ENCODE measurements around the gene IRAK4. TPM values are rescaled to one million over a fixed set of nuclear protein-coding genes. Genes with fewer than 3 reads are reported as not detected.

The IRAK4 gene
- 4.5 and 5.7 TPM in 2 replicates for total RNA-seq (2014; rRNA removed; shearing (Covaris generic))

DNA sequence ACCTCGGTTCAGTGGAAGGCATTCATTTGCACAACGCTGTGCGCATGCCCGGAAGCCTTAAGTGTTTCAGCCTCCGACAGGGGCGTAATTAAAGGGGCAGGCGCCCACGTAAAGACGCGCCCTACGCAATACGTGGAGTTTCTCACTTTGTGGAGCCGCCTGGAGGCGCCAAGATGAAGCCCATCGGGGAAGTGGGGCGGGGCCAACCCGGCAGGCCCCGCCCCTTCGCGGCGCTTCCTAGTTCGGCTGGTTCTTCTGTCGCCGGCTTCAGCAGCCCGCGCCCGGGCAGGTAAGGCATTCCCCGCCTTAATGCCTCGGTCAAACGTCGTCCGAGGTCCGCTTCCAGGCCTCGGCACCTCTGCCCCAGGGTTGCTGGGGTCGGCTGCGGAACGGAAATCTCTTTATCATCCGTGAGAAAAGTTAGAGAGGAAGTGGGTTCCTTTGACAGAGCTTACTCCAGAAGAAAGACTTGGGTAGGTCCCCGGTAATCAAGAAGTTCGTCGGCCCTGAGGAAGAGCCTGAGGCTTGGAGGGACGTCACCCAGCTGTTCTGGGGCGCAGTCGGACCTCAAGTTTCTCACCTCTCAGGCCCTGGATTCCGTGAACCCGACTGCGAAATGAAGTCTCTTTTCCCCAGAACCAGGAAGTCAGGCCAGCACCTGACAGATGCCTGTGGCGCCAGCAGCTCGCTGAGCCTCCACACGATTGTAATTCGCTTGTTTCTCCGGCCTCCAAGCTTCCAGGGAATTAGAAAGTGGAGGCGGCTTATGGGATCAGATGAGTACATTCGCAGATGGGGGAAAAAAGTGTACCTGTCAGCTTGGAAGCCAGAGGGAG lies at the start of gene IRAK4, which contains the start of gene PUS7L:
IRAK4 (plus strand) TSS at position 224 of the 836 bp plus-strand sequence. CDS start 9,161 bp downstream, outside the sequence.
PUS7L (minus strand) TSS at position 63 of the 836 bp plus-strand sequence. CDS start 3,545 bp downstream, outside the sequence.
- DNase-seq, result peak; percentile 79
- no peaks in the 10 kb centered on the region for H3K36me3 ChIP-seq (replicated peaks; ENCODE audit: control insufficient read depth, insufficient read depth, low read length)
- H3K27me3 ChIP-seq (ENCODE audit: control insufficient read depth, insufficient read depth, low read length), result no peaks in the 10 kb centered on the region
- H3K4me3 ChIP-seq (ENCODE audit: insufficient read depth, low read depth, low read length), result peak within 1 kb of the TSS; percentile 61

GRCh38 chr12:43711348-43711747 lies 47.4 kb upstream of the IRAK4 start:
- H3K4me3 ChIP-seq (ENCODE audit: insufficient read depth, low read depth, low read length), result no peak overlapping the region
- no peak for DNase-seq
- no peaks in the 10 kb centered on the region for H3K36me3 ChIP-seq (replicated peaks; ENCODE audit: control insufficient read depth, insufficient read depth, low read length)
- H3K27me3 ChIP-seq (ENCODE audit: control insufficient read depth, insufficient read depth, low read length), result no peaks in the 10 kb centered on the region

GRCh38 chr12:43722621-43723020 lies 36.1 kb upstream of the IRAK4 start:
- H3K27me3 ChIP-seq (ENCODE audit: control insufficient read depth, insufficient read depth, low read length), result no peaks in the 10 kb centered on the region
- DNase-seq, result no peak
- H3K36me3 ChIP-seq (replicated peaks; ENCODE audit: control insufficient read depth, insufficient read depth, low read length), result no peaks in the 10 kb centered on the region
- no peak overlapping the region for H3K4me3 ChIP-seq (ENCODE audit: insufficient read depth, low read depth, low read length)

- H3K36me3 ChIP-seq (replicated peaks; ENCODE audit: control insufficient read depth, insufficient read depth, low read length), result no peaks in the 10 kb centered on the region
- no peaks in the 10 kb centered on the region for H3K27me3 ChIP-seq (ENCODE audit: control insufficient read depth, insufficient read depth, low read length)
- DNase-seq, result no peak
- H3K4me3 ChIP-seq (ENCODE audit: insufficient read depth, low read depth, low read length), result no peak overlapping the region
Measured at GRCh38 chr12:43723134-43723533, 35.6 kb upstream of the IRAK4 start.

DNA sequence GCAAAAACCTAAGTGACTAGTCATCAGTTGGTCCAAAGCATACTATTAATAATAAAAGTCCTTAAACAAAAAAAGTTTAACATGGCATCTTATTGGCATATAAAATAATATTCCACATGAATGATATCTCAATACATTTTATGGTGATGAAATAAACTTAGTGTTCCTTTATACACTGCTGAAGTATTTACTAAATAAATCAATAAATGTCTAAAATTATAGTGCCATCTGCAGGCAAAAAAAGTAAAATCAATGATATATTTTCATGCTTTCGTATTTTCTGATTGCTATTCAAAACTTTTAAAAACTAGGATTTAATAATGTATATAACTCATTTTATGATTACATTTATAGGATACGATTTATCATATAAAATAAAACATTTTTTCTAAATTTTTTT lies 30.6 kb upstream of the IRAK4 start:
- Histone ChIP-seq H3K4me3 (ENCODE audit: insufficient read depth, low read depth, low read length) (no peak overlapping the region), H3K27me3 (ENCODE audit: control insufficient read depth, insufficient read depth, low read length) (no peaks in the 10 kb centered on the region), H3K36me3 (replicated peaks; ENCODE audit: control insufficient read depth, insufficient read depth, low read length) (no peaks in the 10 kb centered on the region)
- no peak for DNase-seq

GRCh38 chr12:43728698-43729097 lies 30.1 kb upstream of the IRAK4 start:
- H3K4me3 ChIP-seq (ENCODE audit: insufficient read depth, low read depth, low read length), result no peak overlapping the region
- no peaks in the 10 kb centered on the region for H3K27me3 ChIP-seq (ENCODE audit: control insufficient read depth, insufficient read depth, low read length)
- DNase-seq, result no peak
- no peaks in the 10 kb centered on the region for H3K36me3 ChIP-seq (replicated peaks; ENCODE audit: control insufficient read depth, insufficient read depth, low read length)

DNA sequence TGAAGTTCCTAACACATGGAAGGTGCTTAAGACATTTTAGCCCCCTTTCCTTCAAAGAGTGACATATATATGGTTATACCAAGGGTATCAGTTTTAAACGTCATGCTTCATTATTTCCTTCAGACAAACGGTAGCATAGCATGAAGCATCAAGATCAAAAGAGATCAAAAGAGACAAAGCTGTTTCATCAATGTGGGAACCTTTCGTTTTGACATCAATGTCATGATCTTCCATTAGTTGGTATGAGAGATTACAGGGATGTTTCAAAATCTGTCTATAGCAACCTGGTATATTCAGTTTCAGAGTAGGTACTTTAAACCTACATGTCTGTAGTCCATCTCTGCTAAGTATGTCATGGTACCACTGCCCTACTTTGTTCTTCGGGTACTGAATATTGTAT lies 28.5 kb upstream of the IRAK4 start:
- no peak for DNase-seq
- Histone ChIP-seq H3K4me3 (ENCODE audit: insufficient read depth, low read depth, low read length) (no peak overlapping the region), H3K27me3 (ENCODE audit: control insufficient read depth, insufficient read depth, low read length) (no peaks in the 10 kb centered on the region), H3K36me3 (replicated peaks; ENCODE audit: control insufficient read depth, insufficient read depth, low read length) (no peaks in the 10 kb centered on the region)

DNA sequence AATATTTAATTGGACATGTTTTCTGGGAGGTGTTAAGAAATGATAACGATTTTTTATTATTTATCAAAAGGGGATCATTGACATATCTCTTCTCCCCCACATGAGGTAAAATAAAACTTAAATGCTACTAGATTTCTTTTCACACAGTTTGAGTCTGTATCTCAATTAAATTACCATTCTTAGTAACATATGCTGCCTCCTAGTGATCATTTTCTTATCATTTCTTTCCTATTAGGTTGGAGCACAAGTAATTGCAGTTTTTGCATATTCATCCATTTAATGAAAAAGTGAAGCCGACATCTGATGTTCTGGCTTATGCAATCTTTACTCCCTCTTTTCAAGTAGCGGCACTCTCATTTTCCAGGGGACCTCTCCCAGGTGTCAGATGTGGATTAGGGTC lies 25.1 kb upstream of the IRAK4 start:
- no peak for DNase-seq
- no peaks in the 10 kb centered on the region for H3K27me3 ChIP-seq (ENCODE audit: control insufficient read depth, insufficient read depth, low read length)
- H3K36me3 ChIP-seq (replicated peaks; ENCODE audit: control insufficient read depth, insufficient read depth, low read length), result no peaks in the 10 kb centered on the region; the same call in 1 of the 2 replicates
- no peak overlapping the region for H3K4me3 ChIP-seq (ENCODE audit: insufficient read depth, low read depth, low read length)

DNA sequence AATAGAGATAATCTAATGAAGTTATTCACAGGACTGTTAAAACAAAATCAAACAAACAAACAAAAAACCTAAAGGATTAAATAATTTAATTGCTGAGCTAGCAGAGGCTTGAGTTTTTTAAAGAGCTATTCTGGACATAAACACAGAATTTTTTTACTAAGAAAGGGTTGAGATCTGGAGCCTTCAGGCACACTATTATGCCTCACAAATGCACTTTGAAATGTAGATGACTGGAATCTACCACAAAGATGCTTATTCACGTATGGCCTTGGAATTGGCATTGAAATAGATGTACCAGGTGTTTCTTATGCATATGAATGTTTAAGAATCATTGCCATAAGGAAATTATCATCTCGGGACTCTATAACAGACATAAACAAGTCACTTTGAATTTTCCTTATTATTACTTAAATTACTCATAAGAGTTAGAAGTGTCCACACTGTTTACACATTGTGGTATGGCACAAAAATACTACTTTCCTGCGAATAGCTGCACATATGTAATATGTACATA lies 21.8 kb upstream of the IRAK4 start:
- no peaks in the 10 kb centered on the region; the same call in 1 of the 2 replicates for H3K36me3 ChIP-seq (replicated peaks; ENCODE audit: control insufficient read depth, insufficient read depth, low read length)
- no peak for DNase-seq
- no peak overlapping the region for H3K4me3 ChIP-seq (ENCODE audit: insufficient read depth, low read depth, low read length)
- H3K27me3 ChIP-seq (ENCODE audit: control insufficient read depth, insufficient read depth, low read length), result no peaks in the 10 kb centered on the region

DNA sequence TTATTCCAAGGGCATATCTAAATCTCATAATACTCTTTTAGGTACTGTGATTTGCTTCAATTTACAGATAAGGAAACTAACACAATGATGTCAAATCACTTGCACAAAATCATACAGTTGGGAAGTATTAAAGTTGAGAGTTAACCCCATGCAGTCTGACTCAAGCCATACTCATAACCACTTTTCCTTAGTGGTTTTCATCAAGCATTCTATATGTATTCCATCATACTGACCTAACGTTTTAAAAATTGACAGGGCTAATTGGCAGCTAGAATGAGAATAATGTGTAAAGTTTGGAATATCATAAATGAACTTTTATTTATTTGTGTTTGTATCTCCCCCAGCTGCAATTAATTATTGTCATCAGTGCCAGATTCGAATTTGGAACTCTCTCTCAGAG lies 21.1 kb upstream of the IRAK4 start:
- H3K27me3 ChIP-seq (ENCODE audit: control insufficient read depth, insufficient read depth, low read length), result no peaks in the 10 kb centered on the region

DNA sequence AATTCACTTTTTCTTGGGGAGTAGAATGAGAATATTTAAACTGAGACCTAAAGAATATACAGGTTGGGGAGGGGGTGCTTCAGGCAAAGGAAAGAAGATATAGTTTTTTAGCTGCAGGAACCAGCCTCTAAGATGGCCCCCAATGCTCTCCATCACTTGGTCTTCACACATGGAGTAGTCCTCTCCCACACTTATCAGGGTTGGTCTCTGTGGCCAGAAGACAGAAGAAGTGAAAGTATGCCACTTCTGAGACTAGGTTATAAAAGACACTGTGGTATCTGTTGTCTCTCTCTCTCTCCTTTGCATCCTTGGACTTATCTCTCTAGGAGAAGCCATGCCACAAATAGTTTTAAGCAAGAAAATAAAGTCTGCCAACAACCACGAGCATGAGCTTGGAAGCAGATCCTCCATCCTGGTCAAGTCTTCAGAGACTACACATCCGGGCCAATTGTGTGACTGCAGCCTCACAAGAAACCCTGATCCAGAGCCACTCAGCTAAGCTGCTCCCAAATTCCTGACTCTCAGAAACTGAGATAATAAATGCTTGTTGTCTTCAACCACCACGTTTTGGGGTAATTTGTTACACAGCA lies 18.1 kb upstream of the IRAK4 start:
- no peak overlapping the region for H3K4me3 ChIP-seq (ENCODE audit: insufficient read depth, low read depth, low read length)
- no peaks in the 10 kb centered on the region; the same call in 1 of the 2 replicates for H3K36me3 ChIP-seq (replicated peaks; ENCODE audit: control insufficient read depth, insufficient read depth, low read length)
- no peak for DNase-seq
- no peaks in the 10 kb centered on the region for H3K27me3 ChIP-seq (ENCODE audit: control insufficient read depth, insufficient read depth, low read length)

More for the DNA sequence above, 21.1 kb upstream of the IRAK4 start:
- Histone ChIP-seq H3K36me3 (replicated peaks; ENCODE audit: control insufficient read depth, insufficient read depth, low read length) (no peaks in the 10 kb centered on the region; the same call in 1 of the 2 replicates), H3K4me3 (ENCODE audit: insufficient read depth, low read depth, low read length) (no peak overlapping the region)
- no peak for DNase-seq

DNA sequence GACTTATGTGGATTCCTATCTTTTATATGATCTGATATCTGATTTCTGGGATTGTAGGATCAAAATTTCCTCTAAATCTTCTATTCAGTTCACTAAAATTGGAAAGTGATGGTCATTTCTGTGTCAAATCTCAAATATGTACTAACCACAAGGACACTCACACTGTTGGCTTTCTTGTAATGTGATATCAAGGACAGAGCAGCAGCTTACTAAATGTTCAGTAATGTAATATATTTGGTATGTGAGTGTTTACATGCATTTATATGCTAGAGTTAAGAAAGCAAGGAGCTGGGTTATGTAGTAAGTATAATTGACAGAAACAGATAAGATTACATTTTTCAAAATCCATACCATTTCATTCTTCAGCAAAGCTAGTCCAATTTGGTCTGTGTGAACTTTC lies 16.6 kb upstream of the IRAK4 start:
- DNase-seq, result no peak
- Histone ChIP-seq H3K4me3 (ENCODE audit: insufficient read depth, low read depth, low read length) (no peak overlapping the region), H3K27me3 (ENCODE audit: control insufficient read depth, insufficient read depth, low read length) (no peaks in the 10 kb centered on the region), H3K36me3 (replicated peaks; ENCODE audit: control insufficient read depth, insufficient read depth, low read length) (no peaks in the 10 kb centered on the region)

DNA sequence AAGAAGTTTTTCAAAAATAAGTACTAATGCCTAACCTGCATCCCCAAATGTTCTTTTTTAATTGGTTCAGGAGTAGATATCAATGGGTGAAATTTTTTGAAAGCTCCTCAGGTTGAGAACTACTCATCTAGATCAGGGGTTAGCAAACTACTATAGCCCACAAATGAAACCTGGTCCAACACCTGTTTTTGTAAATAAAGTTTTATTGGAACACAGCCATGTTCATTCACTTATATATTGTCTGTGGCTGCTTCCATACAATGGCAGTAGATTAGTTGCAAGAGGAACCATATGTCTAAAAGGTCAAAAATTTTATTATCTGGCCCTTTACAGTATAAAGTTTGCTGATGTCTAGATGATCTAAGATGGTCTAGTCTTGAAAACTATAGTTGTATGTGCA lies 13.9 kb upstream of the IRAK4 start:
- no peak for DNase-seq
- no peaks in the 10 kb centered on the region for H3K36me3 ChIP-seq (replicated peaks; ENCODE audit: control insufficient read depth, insufficient read depth, low read length)
- no peaks in the 10 kb centered on the region for H3K27me3 ChIP-seq (ENCODE audit: control insufficient read depth, insufficient read depth, low read length)
- no peak overlapping the region for H3K4me3 ChIP-seq (ENCODE audit: insufficient read depth, low read depth, low read length)

GRCh38 chr12:43749016-43749415 lies 9.7 kb upstream of the IRAK4 start:
- Histone ChIP-seq H3K27me3 (ENCODE audit: control insufficient read depth, insufficient read depth, low read length) (no peaks in the 10 kb centered on the region), H3K36me3 (replicated peaks; ENCODE audit: control insufficient read depth, insufficient read depth, low read length) (no peaks in the 10 kb centered on the region), H3K4me3 (ENCODE audit: insufficient read depth, low read depth, low read length) (no peak overlapping the region)
- DNase-seq, result no peak

DNA sequence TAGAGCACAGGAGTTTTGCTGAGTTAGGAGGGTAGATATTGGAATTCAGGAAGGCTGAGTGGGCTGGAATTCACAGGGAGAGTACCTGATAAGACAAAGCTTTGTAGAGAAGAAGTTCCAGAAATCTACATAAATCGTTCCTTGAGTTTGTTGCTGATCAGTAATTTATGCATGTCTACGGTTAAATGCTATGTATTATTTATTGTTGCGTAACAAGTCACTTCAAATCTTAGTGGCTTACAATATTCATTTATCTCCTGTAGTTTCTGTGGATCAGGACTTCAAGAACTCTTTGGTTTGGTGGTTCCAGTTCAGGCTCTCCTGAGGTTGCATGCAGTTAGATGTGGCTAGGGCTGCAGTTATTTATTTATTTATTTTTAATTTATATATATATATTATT lies 7.9 kb upstream of the IRAK4 start:
- no peaks in the 10 kb centered on the region for H3K36me3 ChIP-seq (replicated peaks; ENCODE audit: control insufficient read depth, insufficient read depth, low read length)
- H3K27me3 ChIP-seq (ENCODE audit: control insufficient read depth, insufficient read depth, low read length), result no peaks in the 10 kb centered on the region
- no peak for DNase-seq
- no peak overlapping the region for H3K4me3 ChIP-seq (ENCODE audit: insufficient read depth, low read depth, low read length)
